H1 (cell line): Measurements from ENCODE around the gene TET1.
"Not testable (repeated sequence)": the region's sequence is repeated elsewhere in the genome, so short reads cannot be mapped to it uniquely, and the experiment has no call there.

Source experiments
- CBX5 ChIP-seq: fragments of 300-800, 300-1000 bp; sonication (generic); IDR thresholded peaks from 2 replicates; pipeline ENCODE4 v1.7.1; 2016; ENCODE audit warnings: antibody characterized with exemption, low read length, low read depth
- EP300 ChIP-seq, 2 experiments: IDR thresholded peaks; 1 replicate in 1 of 2; 2 replicates in 1 of 2; pipeline ENCODE4 v1.6.1; 2011 to 2012; ENCODE audit warnings: low read depth in 2 of 2, low read length in 2 of 2, mild to moderate bottlenecking in 2 of 2, borderline replicate concordance in 1 of 2, inconsistent platforms in 1 of 2, moderate library complexity in 1 of 2
- MAX ChIP-seq: IDR thresholded peaks from 2 replicates; pipeline ENCODE4 v1.6.1; 2012; ENCODE audit warnings: inconsistent platforms
- PHF8 ChIP-seq: fragments of 200-600 bp; sonication (generic); conservative IDR thresholded peaks from 2 replicates; pipeline ENCODE4 v1.7.1; 2012; ENCODE audit warnings: low read depth, mild to moderate bottlenecking, inconsistent platforms, low read length, moderate library complexity
- RBBP5 ChIP-seq: IDR thresholded peaks from 2 replicates; pipeline ENCODE4 v1.7.1; 2012; ENCODE audit warnings: low read depth, mild to moderate bottlenecking, inconsistent platforms, low read length, moderate library complexity, borderline replicate concordance
- TBP ChIP-seq: IDR thresholded peaks from 2 replicates; pipeline ENCODE4 v1.6.1; 2011; ENCODE audit warnings: low read depth, low read length, improper control_type of control experiment

DNA sequence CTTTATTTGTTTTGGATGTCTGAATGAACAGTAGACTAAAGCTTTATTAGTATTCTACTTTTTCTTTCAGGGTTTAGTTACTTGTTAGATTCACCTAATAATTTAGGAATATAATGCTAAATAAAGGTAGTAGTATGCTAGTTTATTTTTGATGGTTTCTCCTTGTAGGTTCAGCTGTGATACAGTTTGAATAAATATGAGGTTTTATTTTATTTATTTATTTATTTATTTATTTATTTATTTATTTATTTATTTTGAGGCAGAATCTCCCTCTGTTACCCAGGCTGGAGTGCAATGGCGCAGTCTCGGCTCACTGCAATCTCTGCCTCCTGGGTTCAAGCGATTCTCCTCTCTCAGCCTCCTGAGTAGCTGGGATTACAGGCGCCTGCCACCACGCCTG is 180.5 kb downstream of the TET1 start:
- TF ChIP-seq RBBP5; PHF8; MAX; EP300 (IDR thresholded peaks at IDR 0.05; ENCODE audit: borderline replicate concordance in 1 of 2, low read depth in 2 of 2, low read length in 2 of 2); TBP; CBX5: not testable (repeated sequence)
